Gastrocnemius medialis (tissue), 4 donors: Measurements from ENCODE around the gene EIF3F.

Source experiments
- CTCF ChIP-seq, 5 experiments: fragments of 450-650 bp in 3 of 5; fragments of 200-600 bp in 2 of 5; sonication (generic) in 2 of 5; IDR thresholded peaks in 4 of 5; conservative IDR thresholded peaks in 1 of 5; 1 replicate in 4 of 5; 2 replicates in 1 of 5; pipeline ENCODE4 v1.5.1; 2016 to 2019; ENCODE audit warnings: antibody characterized with exemption in 5 of 5, mild to moderate bottlenecking in 3 of 5, moderate library complexity in 3 of 5
- POLR2A ChIP-seq, 2 donors: fragments of 450-650 bp; IDR thresholded peaks; one replicate each; pipeline ENCODE4 v1.6.1; 2017; ENCODE audit warnings: antibody characterized with exemption in 2 of 2, mild to moderate bottlenecking in 2 of 2, moderate library complexity in 2 of 2

- TF ChIP-seq CTCF (IDR thresholded peaks at IDR 0.05 in 4 of 5, conservative IDR thresholded peaks at IDR 0.05 in 1 of 5), result peak; percentile 63 to 73 (median 68)
- TF ChIP-seq POLR2A (IDR thresholded peaks at IDR 0.05), result no peak
Measured at GRCh38 chr11:8006349-8006977, 19.3 kb downstream of the EIF3F start.
